Colonic mucosa (tissue), 4 donors: Measurements from ENCODE around the gene MIDN. TPM values are rescaled to one million over a fixed set of nuclear protein-coding genes. Genes with fewer than 3 reads are reported as not detected.

Source experiments
- DNase-seq: peaks from one replicate; pipeline ENCODE4 v3.0.0-alpha.2; 2020
- H3K27ac ChIP-seq: fragments of 200-600 bp; one replicate; pipeline ENCODE4 v1.8.0; 2021
- H3K27me3 ChIP-seq: fragments of 200-600 bp; one replicate; pipeline ENCODE4 v1.8.0; 2021
- H3K36me3 ChIP-seq: fragments of 200-600 bp; one replicate; pipeline ENCODE4 v1.8.0; 2021
- H3K4me1 ChIP-seq: fragments of 200-600 bp; one replicate; pipeline ENCODE4 v1.8.0; 2021; ENCODE audit warnings: mild to moderate bottlenecking
- H3K4me3 ChIP-seq: fragments of 200-600 bp; one replicate; pipeline ENCODE4 v1.8.0; 2021
- H3K9ac ChIP-seq, 2 donors: one replicate each; pipeline ENCODE4 v1.7.0; 2013; ENCODE audit warnings: control low read depth in 2 of 2, low read depth in 2 of 2, low read length in 2 of 2
- H3K9me3 ChIP-seq: fragments of 200-600 bp; one replicate; pipeline ENCODE4 v1.8.0; 2021
- intact Hi-C: fragments of 100-400 bp; cut with DNase I; formaldehyde crosslinking; loops from one replicate; pipeline ENCODE4 v1.14.1; 2022
- total RNA-seq, 2 donors: library from RNA; stranded (reverse); fragmentation: NEBNext Ultra II Directional in 1 of 2; extraction: Animal tissue kit (Norgen Biotek cat#: 25700) in 1 of 2; gene quantifications; one replicate each; pipeline ENCODE4 v1.2.1, GENCODE V29; 2021
- TF ChIP-seq, protein P1 (sequence below): fragments of 200-600 bp; IDR thresholded peaks from one replicate; pipeline ENCODE4 v1.8.0; 2022; ENCODE audit warnings: antibody characterized with exemption, mild to moderate bottlenecking
- donor health status: healthy.
- donor health status: DM: no; HTN: no; CAD: no.
- donor health status: DM: no; HTN: no; CAD: no.

The MIDN gene
- total RNA-seq, 2 donors from 2014 or later, result 172 to 177 TPM

DNA sequence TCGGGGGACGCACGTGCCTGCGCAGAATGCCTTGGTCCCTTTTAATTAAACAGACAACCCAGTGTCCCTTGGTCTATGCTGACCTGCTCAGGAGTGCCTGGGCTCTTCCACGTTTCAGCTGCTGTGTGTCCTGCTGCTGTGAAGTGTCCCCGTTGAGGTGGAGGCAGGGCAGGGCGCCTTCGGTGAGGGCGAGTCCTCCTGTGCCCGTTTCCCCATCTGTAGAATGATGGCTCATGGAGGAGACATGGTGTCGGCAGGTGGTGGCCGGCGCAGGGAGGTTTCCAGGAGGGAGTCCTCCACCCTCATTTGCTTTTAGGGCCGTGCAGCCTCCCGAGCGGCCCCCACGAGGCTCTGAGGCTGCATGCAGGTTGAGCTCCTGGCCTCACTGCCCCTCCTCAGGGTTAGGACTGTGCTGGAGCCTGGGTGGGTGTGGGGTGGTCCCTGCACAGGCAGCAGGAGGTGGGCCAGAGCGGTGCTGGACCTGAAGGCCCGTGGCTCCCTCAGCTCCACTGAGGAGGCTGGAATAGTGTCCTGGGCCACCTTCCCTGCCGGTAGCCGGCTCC, 34.0 kb upstream of the MIDN start:
- TF ChIP-seq, protein P1, sequence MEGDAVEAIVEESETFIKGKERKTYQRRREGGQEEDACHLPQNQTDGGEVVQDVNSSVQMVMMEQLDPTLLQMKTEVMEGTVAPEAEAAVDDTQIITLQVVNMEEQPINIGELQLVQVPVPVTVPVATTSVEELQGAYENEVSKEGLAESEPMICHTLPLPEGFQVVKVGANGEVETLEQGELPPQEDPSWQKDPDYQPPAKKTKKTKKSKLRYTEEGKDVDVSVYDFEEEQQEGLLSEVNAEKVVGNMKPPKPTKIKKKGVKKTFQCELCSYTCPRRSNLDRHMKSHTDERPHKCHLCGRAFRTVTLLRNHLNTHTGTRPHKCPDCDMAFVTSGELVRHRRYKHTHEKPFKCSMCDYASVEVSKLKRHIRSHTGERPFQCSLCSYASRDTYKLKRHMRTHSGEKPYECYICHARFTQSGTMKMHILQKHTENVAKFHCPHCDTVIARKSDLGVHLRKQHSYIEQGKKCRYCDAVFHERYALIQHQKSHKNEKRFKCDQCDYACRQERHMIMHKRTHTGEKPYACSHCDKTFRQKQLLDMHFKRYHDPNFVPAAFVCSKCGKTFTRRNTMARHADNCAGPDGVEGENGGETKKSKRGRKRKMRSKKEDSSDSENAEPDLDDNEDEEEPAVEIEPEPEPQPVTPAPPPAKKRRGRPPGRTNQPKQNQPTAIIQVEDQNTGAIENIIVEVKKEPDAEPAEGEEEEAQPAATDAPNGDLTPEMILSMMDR, result no peak
- intact Hi-C loops, result no loop called here
- H3K36me3 ChIP-seq, result no peaks in the 10 kb centered on the region
- peak overlapping the region in 1 of 2 donors; percentile 82 for H3K9ac ChIP-seq
- peaks cover 25% of the 10 kb centered on the region for H3K4me1 ChIP-seq
- no peak overlapping the region for H3K4me3 ChIP-seq
- H3K27me3 ChIP-seq, result no peaks in the 10 kb centered on the region
- no peaks in the 10 kb centered on the region for H3K9me3 ChIP-seq
- peak overlapping the region; percentile 72 for H3K27ac ChIP-seq
- DNase-seq, result no peak

DNA sequence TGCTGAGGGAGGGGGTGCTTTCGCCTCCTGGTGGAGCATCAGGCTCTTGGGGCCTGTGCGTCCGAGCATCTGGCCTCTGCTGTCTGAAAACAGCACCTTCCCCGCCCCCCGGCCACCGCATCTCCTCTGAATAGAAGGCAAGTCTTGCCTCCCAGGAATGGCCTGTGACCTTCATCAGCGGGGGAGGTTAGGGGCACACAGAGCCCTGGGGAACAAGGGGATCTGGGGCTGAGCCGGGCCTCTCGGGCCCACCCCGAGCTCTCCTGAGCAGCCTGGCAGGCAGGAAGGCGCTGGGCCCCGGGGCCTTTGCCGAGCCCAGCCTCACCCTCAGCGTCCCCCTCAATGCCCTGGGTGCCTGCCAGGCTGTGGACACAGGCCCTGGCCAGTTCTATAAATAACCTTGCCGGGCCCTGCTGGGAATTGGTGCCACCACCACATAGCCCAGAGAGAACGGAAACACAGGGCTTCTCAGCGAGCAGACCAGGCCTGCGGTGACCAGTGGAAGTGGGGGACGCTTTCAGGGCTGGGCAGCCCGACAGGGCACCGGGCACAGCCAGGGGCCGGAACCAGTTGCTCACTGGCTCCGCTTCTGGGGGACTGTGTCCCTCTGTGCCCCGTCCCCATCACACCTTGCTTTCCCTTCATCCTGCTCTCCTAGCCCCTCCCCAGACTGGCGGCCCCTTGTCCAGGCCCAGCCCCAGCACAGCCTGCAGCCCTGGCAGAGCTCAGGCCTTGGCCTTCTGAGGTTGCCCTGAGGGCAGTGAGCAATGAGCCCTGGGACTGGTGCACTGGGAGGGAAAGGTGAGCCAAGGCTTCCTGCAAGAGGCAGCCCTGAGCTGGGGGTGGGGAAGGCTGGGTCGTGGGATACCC, 33.3 kb upstream of the MIDN start:
- Histone ChIP-seq H3K4me3 (no peak overlapping the region), H3K4me1 (peaks cover 21% of the 10 kb centered on the region), H3K36me3 (no peaks in the 10 kb centered on the region), H3K9me3 (no peaks in the 10 kb centered on the region), H3K27me3 (no peaks in the 10 kb centered on the region), H3K27ac (peak overlapping the region; percentile 72), H3K9ac (peak overlapping the region; percentile 50 to 82)
- intact Hi-C loops, result no loop called here
- TF ChIP-seq, protein P1, result no peak
- no peak for DNase-seq

DNA sequence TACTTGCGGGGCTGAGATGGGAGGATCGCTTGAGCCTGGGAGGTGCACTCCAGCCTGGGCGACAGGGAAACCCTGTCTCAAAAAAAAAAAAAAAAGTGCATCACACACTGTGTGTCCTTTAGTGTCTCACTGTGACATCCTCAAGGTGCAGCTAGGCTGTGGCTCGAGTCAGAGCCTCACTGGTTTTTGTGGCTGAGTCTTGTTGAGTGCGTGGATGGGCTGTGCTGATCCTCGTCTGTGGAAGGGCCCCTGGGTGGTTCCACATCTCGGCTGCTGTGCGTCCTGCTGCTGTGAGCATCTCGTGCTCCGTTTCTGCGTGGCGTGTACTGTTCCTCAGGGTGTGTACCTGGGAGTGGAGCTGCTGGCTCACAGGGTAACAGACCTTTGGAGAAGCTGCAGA, 31.6 kb upstream of the MIDN start:
- no peak overlapping the region for H3K4me3 ChIP-seq
- no peaks in the 10 kb centered on the region for H3K27me3 ChIP-seq
- TF ChIP-seq, protein P1, result no peak
- H3K27ac ChIP-seq, result no peak overlapping the region
- DNase-seq, result no peak
- intact Hi-C loops, result no loop called here
- H3K9ac ChIP-seq, result no peak overlapping the region
- H3K9me3 ChIP-seq, result no peaks in the 10 kb centered on the region
- peaks cover 8% of the 10 kb centered on the region for H3K36me3 ChIP-seq
- H3K4me1 ChIP-seq, result peaks cover 17% of the 10 kb centered on the region

DNA sequence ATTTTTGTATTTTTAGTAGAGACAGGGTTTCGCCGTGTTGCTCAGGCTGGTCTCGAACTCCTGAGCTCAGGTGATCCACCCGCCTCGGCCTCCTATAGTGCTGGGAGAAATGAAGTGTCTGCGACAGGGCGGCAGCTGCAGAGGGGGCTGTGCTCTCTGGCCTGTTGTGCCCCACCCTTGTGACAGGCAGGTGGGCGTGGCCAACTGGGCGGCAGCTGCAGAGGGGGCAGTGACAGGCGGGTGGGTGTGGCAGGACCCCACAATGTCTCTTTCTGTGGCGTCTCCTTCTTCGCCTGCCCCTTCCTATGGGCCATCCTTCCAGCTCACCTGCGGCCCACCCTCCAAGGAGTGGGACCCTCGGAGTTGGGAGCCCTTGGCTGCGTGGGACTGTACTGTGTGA, 31.0 kb upstream of the MIDN start:
- Histone ChIP-seq H3K4me1 (peaks cover 16% of the 10 kb centered on the region), H3K9me3 (no peaks in the 10 kb centered on the region), H3K4me3 (no peak overlapping the region), H3K36me3 (peaks cover 13% of the 10 kb centered on the region), H3K9ac (peak overlapping the region; percentile 2 to 26), H3K27me3 (no peaks in the 10 kb centered on the region), H3K27ac (no peak overlapping the region)
- DNase-seq, result no peak
- intact Hi-C loops, result no loop called here
- TF ChIP-seq, protein P1, result no peak

DNA sequence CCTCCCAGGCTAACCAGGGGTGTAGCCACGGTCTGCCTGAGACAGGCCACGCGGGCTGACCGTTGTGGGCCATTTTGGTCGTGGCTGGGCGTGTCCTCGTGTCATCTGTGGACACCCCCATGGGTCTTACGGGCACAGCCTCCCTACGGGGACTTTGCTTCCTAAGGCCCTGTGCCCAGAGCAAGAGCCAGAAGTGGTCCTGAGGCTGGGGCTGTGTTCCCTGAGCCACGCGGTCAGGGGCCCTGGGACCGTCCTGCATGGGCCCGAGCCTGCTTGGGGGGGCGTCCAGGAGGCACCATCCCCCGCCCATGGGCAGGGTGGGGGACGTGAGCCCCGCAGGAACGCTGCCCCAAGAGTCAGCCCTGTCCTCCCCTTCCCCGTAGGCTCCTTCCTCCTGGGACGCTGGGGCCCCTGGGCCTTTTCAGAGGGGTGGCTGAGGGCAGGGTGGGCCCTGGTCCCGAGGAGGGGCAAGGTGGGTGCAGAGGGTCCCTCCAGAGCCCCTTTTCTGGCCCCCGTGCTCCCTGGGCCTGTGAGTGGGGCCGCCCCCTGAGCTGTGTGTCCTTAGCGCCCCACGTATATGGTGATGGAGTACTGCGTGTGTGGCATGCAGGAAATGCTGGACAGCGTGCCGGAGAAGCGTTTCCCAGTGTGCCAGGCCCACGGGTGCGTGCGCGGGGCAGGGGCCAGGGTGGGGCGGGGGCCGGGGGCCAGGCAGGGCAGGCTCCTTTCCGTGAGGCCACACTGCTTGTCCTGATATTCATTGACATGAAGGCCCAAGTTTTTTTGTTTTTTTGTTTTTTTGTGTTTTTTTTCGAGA, 29.4 kb upstream of the MIDN start:
- H3K36me3 ChIP-seq, result peaks cover 29% of the 10 kb centered on the region

More for the DNA sequence above, 29.4 kb upstream of the MIDN start:
- Histone ChIP-seq H3K4me1 (peaks cover 7% of the 10 kb centered on the region), H3K9me3 (no peaks in the 10 kb centered on the region), H3K9ac (peak overlapping the region in 1 of 2 donors; percentile 24), H3K4me3 (no peak overlapping the region), H3K27me3 (no peaks in the 10 kb centered on the region), H3K27ac (peak overlapping the region; percentile 11)
- TF ChIP-seq, protein P1, result no peak
- intact Hi-C loops, result no loop called here
- no peak for DNase-seq
